GM19351 (cell line): Measurements from ENCODE around the gene ABCA8.
A peak's percentile ranks its signal among the peaks of the same experiment; 100 is the strongest.
"Not testable (repeated sequence)": the region's sequence is repeated elsewhere in the genome, so short reads cannot be mapped to it uniquely, and the experiment has no call there.

Source experiments
- ATAC-seq: cut with Tn5 transposase; IDR thresholded peaks from one replicate; pipeline ENCODE4 v1.9.1; 2021; ENCODE audit warnings: mild to moderate bottlenecking, moderate library complexity; ENCODE audit not compliant: unreplicated experiment

The ABCA8 gene

GRCh38 chr17:68944435-68945035 lies 10.7 kb downstream of the ABCA8 start:
- ATAC-seq: no peak

- not testable (repeated sequence) for ATAC-seq
These were observed 11.4 kb downstream of the ABCA8 start for GRCh38 chr17:68943812-68944182.

DNA sequence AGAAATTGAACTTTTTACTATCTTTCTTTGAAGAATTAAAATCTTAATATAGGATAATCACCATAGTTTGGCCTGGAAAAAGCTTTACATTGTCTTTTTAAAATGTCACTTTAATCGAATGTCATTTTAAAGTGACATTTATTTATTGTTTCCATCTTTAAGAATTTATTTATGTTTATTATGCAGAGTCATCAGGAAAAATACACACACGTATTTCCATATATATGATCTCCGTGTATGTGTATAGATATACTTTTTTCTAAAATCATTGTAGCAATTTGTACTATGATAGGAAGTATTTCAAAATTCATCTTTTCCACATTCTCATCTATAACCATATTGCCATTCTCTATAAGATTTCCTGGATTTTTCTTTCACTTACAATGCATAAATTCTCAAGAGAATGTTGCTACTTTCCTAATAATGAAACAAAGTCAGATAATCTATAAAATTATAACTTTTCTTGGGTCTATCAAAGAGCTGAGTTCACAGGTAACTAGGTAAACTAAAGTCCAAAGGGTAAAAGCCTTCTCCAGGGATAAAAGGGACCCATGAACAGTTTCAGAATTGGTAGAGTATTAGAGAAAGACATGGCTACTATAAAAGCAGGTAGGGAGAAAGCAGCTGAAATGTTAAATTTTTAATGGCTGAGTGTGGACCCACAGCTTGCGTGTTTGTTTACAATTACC lies 11.9 kb downstream of the ABCA8 start:
- no peak for ATAC-seq

- ATAC-seq: no peak
These were observed 12.8 kb downstream of the ABCA8 start for GRCh38 chr17:68942389-68942788.

GRCh38 chr17:68941761-68942160 lies 13.4 kb downstream of the ABCA8 start:
- no peak for ATAC-seq

- ATAC-seq: no peak
These were observed 16.0 kb downstream of the ABCA8 start for GRCh38 chr17:68939195-68939594.

DNA sequence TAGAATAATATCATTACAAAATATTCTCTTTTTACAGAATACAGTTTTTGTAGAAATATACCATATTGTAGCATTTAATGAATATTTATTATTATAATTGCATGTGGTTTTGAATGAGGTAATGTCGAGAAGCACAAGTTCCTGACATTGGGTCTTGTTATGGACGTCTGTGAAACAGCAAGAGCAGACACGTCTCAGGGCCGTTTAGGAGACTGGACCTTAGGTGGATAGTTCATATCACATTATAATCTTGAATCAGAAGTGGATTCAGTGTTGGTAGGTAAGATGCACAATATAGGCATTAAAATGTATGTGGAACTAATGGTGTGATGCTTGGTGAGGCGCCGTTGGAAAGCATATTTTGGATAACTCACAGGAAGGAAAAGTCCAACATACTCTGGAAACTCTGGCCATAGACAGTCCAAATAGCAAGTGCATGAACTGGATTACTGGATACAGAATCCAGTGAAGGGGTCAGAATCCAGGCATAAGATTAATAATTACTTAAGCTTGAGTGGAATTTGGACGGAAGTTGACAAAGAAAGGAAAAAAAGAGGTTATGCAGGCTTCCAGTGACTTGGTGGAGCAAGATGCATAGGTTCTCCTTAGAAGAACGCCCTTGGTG lies 17.2 kb downstream of the ABCA8 start:
- no peak for ATAC-seq

GRCh38 chr17:68927516-68927915 lies 27.7 kb downstream of the ABCA8 start:
- no peak for ATAC-seq

DNA sequence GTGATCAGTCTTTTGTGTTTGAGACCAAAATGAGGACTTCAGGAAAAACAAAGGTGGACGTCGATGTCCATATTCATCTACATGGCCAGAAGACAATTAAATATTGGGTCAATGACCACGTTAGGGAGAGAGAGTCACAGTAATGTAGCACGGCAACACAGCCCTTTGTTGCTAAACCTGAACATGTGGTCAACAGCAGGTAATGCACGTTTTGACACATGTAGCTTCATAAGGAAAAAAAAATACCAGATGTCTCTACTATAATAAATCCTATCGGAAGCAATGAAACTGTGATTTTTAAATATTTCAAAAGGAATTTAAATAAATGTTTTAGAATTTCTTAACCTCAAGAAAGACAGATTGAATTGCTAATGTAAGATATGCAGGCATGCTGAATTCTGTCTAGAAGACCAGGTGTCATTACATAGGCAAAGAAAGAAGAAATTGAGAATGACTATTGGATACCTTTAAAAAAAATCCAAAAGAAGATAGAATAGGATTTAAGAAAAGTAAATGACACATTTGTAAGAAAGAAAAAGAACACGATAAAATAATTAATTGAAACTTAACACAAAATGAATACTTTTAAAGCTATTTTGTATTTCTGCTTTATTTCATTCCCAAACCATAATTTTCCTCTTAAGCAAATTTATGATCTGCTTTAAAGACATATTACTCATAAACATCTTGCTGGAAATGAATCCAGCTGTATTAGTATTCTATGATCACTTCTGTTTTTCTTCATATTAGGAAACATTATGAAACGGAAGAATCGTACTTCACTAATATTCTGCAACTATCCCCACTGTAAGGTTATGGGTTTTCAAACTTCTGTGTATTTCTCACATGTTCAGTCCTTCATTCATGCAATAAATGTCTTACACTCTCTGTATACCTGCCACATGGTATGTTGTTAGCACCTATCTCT lies 30.1 kb downstream of the ABCA8 start:
- no peak for ATAC-seq

DNA sequence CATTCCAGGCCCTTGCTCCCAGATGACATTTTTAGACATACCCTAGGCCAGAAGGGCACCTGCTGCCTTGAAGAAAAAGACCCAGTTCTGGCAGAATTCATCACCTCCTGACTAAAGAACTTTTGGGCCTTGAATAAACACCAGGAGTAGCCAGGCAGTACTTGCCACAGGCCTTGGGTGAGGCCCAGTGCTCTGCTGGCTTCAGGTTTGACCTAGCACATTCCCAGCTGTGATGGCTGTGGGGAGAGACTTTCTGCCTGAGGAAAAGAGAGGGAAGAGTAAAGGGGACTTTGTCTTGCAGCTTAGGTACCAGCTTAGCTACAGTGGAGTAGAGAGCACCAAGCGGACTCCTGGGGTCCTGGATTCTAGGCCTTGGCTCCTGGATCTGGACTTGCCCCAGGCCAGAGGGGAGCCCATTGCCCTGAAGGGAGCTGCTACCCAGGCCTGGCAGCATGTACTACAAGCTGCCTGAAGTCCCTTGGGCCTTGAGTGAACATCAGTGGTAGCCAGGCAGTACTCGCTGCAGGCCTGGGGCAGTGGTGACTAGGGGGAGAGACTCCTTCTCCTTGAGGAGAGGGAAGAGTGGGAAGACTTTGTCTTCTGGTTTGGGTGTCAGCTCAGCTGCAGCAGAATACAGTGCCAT lies 44.3 kb downstream of the ABCA8 start:
- ATAC-seq: no peak

GRCh38 chr17:68910251-68910705 lies 44.9 kb downstream of the ABCA8 start:
- no peak for ATAC-seq

GRCh38 chr17:68909066-68909465 lies 46.1 kb downstream of the ABCA8 start:
- peak; percentile 69 for ATAC-seq

DNA sequence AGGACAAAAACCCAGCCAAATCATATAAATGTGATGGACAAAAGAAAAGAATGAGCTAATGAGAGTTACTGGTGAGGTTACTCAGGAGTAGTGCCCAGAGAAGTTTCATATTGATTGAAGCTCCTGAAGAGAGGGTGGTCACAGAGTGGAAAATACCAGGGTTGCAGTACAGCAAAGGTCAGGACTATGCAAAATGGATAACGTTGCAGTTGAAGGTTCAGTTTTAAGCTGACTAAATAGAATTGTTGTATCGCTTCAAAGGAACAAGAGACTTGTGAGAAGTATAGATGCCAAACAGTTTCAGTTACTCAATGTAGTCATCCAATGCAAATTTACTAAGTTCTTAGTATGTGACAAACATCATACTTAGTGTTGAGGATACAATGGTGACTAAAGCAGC lies 47.1 kb downstream of the ABCA8 start:
- peak; percentile 80 for ATAC-seq

- no peak for ATAC-seq
These were observed 48.6 kb downstream of the ABCA8 start for GRCh38 chr17:68906638-68907037.

DNA sequence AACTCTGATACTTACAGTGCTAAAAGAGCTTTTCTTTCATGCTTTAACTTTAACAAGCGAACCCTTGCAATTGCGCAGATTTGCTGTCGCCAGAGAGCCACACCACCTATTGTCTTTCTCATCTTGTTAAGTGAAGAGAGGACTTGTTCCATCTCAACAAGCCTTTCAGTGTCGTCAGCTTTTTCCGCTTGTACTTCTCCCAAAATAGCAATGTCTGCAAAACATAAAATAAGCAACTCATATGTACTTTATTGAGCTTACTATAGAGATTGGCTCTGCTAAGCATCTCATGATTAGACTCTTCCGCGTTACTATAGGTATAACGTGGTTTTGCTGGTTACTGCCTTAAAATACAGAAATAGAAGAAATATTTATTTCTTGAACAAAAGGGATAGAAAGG lies 51.9 kb downstream of the ABCA8 start:
- ATAC-seq: no peak

DNA sequence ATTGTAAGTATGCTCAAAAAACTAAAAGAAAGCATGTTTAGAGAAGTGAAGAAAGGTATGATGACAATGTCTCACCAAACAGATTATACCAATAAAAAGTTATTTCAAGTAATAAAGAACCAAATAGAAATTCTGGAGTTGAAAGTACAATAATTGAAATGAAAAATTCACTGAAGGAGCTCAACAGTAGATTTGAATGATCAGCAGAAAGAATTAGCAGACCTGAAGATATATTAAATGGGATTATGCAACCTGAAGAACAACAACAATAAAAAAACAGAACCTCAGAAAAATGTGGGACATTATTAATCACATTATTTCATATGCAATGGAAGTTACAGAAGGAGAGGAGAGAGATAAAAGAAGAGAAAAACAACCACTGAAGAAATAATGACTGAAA lies 57.6 kb downstream of the ABCA8 start:
- ATAC-seq: no peak

DNA sequence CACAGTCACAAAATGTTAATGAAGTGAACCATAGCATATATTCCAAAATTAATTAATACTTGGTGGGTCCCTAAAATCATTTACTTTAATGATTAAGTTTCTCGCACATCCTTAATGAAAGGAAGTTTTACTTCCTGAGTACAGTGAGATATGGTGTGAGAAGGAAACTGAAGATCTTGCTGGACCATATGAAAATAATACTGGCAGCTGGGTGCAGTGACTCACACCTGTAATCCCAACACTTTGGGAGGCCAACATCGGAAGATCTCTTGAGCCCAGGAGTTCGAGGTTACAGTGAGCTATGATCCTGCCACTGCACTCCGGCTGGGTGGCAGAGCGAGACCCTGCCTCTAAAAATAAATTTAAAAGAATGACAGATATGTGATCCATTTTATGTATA lies 62.5 kb downstream of the ABCA8 start:
- no peak for ATAC-seq

- ATAC-seq: no peak
These were observed 63.0 kb downstream of the ABCA8 start for GRCh38 chr17:68892193-68892592.

DNA sequence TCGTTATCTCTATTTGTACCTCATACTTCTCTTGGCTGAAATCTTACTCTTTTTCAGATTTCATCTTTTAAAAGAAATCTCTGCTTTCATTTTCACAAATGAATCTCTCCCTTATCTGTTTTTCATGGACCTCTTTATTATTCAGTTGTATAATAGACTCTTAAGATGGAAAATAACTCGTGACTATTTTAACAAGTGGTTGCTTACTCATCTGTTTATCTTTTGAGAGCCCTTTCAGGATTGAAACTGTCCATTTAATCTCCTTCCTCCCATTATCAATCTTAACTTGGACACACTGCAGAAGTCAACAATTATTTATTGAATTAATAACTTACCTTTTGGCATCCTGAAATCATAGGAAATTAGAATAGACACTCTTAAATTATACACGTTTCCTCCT lies 68.8 kb downstream of the ABCA8 start:
- no peak for ATAC-seq

GRCh38 chr17:68884888-68885287 lies 70.3 kb downstream of the ABCA8 start:
- ATAC-seq: no peak
